Prostate gland (tissue), 2 donors: Measurements from ENCODE around the gene FAM168A.

ENCODE experiments used
- CTCF ChIP-seq, 4 experiments: fragments of 200-600 bp in 2 of 4; fragments of 450-650 bp in 2 of 4; sonication (generic) in 2 of 4; IDR thresholded peaks; 1 replicate in 3 of 4; 2 replicates in 1 of 4; pipeline ENCODE4 v1.5.1; 2016 to 2019; ENCODE audit warnings: antibody characterized with exemption in 4 of 4, mild to moderate bottlenecking in 2 of 4, moderate library complexity in 2 of 4
- POLR2A ChIP-seq: fragments of 450-650 bp; IDR thresholded peaks from one replicate; pipeline ENCODE4 v1.6.1; 2016; ENCODE audit warnings: antibody characterized with exemption, mild to moderate bottlenecking

GRCh38 chr11:73590991-73591390, 6.9 kb downstream of the FAM168A start:
- TF ChIP-seq CTCF (IDR thresholded peaks at IDR 0.05) = no peak
- TF ChIP-seq POLR2A = no peak
